ENCODE measurements around the gene ROBO3.

DNA sequence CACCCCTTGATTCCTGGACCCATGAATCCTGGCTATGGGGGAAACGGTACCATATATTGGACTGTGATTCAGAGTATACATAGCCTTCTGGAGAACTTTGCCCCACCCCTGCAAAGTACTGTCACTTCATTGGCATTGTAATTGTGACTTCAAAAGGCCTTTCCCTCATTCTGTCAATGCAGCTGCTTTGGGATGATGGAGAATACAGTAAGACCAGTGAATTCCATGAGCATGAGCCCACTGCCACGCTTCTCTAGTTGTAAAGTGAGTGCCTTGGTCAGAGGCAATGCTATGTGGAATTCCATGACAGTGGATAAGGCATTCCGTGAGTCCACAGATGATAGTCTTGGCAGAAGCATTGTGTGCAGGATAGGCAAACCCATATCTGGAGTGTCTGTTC is 39.4 kb upstream of the ROBO3 start:
- TF ChIP-seq POLR2AphosphoS5 (IDR thresholded peaks at IDR 0.05) = no peak
- TF ChIP-seq, protein P1, sequence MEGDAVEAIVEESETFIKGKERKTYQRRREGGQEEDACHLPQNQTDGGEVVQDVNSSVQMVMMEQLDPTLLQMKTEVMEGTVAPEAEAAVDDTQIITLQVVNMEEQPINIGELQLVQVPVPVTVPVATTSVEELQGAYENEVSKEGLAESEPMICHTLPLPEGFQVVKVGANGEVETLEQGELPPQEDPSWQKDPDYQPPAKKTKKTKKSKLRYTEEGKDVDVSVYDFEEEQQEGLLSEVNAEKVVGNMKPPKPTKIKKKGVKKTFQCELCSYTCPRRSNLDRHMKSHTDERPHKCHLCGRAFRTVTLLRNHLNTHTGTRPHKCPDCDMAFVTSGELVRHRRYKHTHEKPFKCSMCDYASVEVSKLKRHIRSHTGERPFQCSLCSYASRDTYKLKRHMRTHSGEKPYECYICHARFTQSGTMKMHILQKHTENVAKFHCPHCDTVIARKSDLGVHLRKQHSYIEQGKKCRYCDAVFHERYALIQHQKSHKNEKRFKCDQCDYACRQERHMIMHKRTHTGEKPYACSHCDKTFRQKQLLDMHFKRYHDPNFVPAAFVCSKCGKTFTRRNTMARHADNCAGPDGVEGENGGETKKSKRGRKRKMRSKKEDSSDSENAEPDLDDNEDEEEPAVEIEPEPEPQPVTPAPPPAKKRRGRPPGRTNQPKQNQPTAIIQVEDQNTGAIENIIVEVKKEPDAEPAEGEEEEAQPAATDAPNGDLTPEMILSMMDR (IDR thresholded peaks at IDR 0.05 in 8 of 11, conservative IDR thresholded peaks at IDR 0.05 in 3 of 11) = no peak
- no peak for TF ChIP-seq POLR2A (IDR thresholded peaks at IDR 0.05)

Data from spleen (tissue), 7 donors.